GM12875 (cell line): ENCODE results near the gene VAV1.

Source experiments
- H3K4me3 ChIP-seq: one replicate; pipeline ENCODE4 v1.5.1; 2011; ENCODE audit warnings: low read depth, low read length, control low read depth
- CTCF ChIP-seq: IDR thresholded peaks from 2 replicates; pipeline ENCODE4 v1.5.1; 2011; ENCODE audit warnings: low read depth, mild to moderate bottlenecking, control low read depth, inconsistent platforms, low read length, moderate library complexity, borderline replicate concordance; ENCODE audit not compliant: insufficient read depth

Gene VAV1

GRCh38 chr19:6832412-6832811 lies 59.9 kb downstream of the VAV1 start:
- no peak overlapping the region for H3K4me3 ChIP-seq
- no peak for TF ChIP-seq CTCF

- no peak for TF ChIP-seq CTCF
- no peak overlapping the region for H3K4me3 ChIP-seq
Observed at GRCh38 chr19:6833166-6833790, 60.8 kb downstream of the VAV1 start.

DNA sequence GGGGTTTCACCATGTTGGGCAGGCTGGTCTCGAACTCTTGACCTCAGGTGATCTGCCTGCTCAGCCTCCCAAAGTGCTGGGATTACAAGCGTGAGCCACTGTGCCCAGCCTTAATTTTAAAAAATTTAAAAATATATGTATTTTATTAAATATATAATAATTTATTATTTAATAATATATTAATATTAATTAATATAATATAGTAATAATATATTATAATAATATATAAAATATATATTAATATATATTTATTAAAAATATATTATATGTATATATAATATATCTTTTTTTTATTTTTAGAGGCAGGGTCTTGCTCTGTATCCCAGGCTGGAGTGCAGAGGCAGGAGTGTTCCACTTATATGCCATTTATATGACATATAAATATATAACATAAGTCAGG lies 61.9 kb downstream of the VAV1 start:
- H3K4me3 ChIP-seq, result no peak overlapping the region
- no peak for TF ChIP-seq CTCF

- H3K4me3 ChIP-seq, result no peak overlapping the region
- TF ChIP-seq CTCF, result no peak
Observed at GRCh38 chr19:6835501-6835900, 63.0 kb downstream of the VAV1 start.

- H3K4me3 ChIP-seq, result no peak overlapping the region
- no peak for TF ChIP-seq CTCF
Observed at GRCh38 chr19:6837525-6837924, 65.0 kb downstream of the VAV1 start.

DNA sequence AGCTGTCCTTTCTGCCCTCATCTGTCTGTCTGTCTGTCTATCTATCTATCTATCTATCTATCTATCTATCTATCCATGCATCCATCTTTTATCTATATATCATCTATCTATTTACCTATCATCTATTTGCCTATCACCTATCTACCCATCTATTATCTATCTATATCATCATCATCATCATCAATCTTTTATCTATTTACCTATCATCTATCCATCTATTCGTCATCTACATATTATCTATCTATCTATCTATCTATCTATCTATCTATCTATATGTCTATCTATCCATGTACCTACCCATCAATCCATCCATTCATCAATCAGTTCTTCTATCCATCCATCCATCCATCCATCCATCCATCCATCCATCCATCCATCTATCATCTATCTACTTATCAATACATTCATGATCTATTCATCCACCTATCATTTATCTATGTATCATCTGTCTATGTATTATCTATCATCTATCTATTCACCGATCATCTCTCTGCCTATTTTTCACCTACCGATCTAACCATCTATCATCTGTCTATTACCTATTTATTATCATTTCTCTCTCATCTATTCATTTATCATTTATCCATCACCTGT lies 65.7 kb downstream of the VAV1 start:
- no peak overlapping the region for H3K4me3 ChIP-seq
- no peak for TF ChIP-seq CTCF

DNA sequence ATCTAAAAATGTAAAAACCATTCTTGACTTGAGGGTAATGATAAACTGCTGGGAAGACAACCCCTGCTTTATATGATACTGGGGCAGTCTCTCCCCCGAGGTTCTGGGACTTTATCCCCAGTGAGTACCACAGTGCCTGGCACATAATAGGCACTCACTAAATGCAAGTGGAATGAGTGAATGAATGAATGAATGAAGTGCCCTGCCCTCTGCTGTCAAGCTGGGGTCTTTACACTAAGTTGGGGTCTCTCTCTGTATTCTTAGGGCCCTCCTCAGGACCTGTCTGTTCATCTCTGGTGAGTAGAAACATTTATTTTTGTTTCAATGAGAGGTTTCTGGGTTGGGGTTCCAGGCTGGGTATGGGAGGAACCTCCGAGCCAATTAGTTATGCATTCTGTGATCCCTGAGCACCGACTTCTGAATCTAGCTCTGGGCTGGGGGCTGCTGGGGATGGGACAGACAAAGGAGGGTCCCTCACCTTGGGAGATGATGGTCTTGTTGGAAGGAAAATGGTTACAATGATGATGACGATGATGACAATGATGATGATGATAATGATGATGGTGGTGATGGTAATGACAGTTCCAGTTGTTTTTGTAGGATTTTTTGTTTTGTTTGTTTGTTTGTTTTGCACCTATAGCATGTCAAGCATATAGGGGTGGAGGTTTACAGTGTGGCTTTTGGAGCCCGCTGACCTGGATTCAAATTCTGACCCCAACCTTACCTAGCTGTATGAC lies 70.5 kb downstream of the VAV1 start:
- no peak overlapping the region for H3K4me3 ChIP-seq
- no peak for TF ChIP-seq CTCF
